Suprapubic skin (tissue), 4 donors: ENCODE results near the gene FGF4. TPM values are rescaled to one million over a fixed set of nuclear protein-coding genes. Genes with fewer than 3 reads are reported as not detected.

ENCODE experiments used
- DNase-seq, 2 donors: peaks; one replicate each; pipeline ENCODE4 v3.0.0-alpha.2; 2019; ENCODE audit warnings: low spot score in 2 of 2
- H3K27ac ChIP-seq: fragments of 200-600 bp; sonication (generic); one replicate; pipeline ENCODE4 v1.5.1; 2019
- H3K27me3 ChIP-seq: fragments of 200-600 bp; sonication (generic); one replicate; pipeline ENCODE4 v1.5.1; 2019
- H3K36me3 ChIP-seq: fragments of 200-600 bp; sonication (generic); one replicate; pipeline ENCODE4 v1.5.1; 2019
- H3K4me1 ChIP-seq: fragments of 200-600 bp; sonication (generic); one replicate; pipeline ENCODE4 v1.5.1; 2019
- H3K4me3 ChIP-seq: fragments of 200-600 bp; sonication (generic); one replicate; pipeline ENCODE4 v1.5.1; 2019; ENCODE audit warnings: mild to moderate bottlenecking
- H3K9me3 ChIP-seq: fragments of 200-600 bp; sonication (generic); one replicate; pipeline ENCODE4 v1.5.1; 2019
- EP300 ChIP-seq: sonication (generic); formaldehyde crosslinking; IDR thresholded peaks from one replicate; pipeline ENCODE4 v1.6.1; 2017; ENCODE audit warnings: antibody characterized with exemption
- POLR2A ChIP-seq, 2 donors: fragments of 450-650 bp; IDR thresholded peaks; one replicate each; pipeline ENCODE4 v1.6.1; 2017; ENCODE audit warnings: antibody characterized with exemption in 2 of 2, mild to moderate bottlenecking in 2 of 2, moderate library complexity in 2 of 2
- POLR2AphosphoS5 ChIP-seq, 3 donors: sonication (generic); formaldehyde crosslinking; IDR thresholded peaks; one replicate each; pipeline ENCODE4 v1.6.1; 2017; ENCODE audit warnings: antibody characterized with exemption in 3 of 3
- WGBS: methylation state at CpG from one replicate; pipeline ENCODE4 v1.1.5; 2018; 5-methylcytosine and 5-hydroxymethylcytosine counted together
- total RNA-seq, 4 donors: library from RNA; depleted of rRNA; stranded (reverse); fragments of >200 nt; gene quantifications; one replicate each; pipeline ENCODE4 v1.1.0, GENCODE V29; 2016
- TF ChIP-seq, protein P1 (sequence below), 2 donors: fragments of 200-600 bp in 1 of 2; fragments of 450-650 bp in 1 of 2; sonication (generic) in 1 of 2; IDR thresholded peaks; one replicate each; pipeline ENCODE4 v1.5.1; 2016 to 2019; ENCODE audit warnings: antibody characterized with exemption in 2 of 2, mild to moderate bottlenecking in 1 of 2, moderate library complexity in 1 of 2

The FGF4 gene
- total RNA-seq, 4 donors from 2014 or later, result not detected

DNA sequence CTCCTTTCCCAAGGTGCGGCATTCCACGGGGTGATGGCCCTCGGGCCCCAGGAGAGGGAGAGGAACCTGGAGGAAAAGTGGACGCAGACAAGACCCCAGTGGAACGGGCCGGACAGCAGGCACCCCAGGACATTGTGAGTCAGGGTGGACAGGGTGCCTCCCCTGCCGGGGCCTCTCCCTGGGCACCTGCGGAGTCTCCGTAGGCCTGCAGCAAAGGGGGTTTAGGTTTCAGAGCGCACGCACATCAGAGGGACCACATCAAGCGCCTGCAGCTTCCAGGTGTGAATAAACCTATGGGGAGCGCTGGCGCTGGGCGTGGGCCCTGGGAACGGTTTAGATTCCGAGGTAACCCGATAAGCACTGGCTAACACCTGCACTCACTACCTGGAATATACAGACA, 48.7 kb downstream of the FGF4 start:
- H3K27me3 ChIP-seq, result peaks cover 88% of the 10 kb centered on the region
- 29% methylated on average over 11 of the region's 18 CpGs for WGBS
- H3K9me3 ChIP-seq, result no peaks in the 10 kb centered on the region
- no peaks in the 10 kb centered on the region for H3K4me1 ChIP-seq
- no peak for DNase-seq
- H3K36me3 ChIP-seq, result no peaks in the 10 kb centered on the region
- no peak overlapping the region for H3K27ac ChIP-seq
- no peak overlapping the region for H3K4me3 ChIP-seq
- TF ChIP-seq POLR2A (IDR thresholded peaks at IDR 0.05), result no peak
- TF ChIP-seq, protein P1, sequence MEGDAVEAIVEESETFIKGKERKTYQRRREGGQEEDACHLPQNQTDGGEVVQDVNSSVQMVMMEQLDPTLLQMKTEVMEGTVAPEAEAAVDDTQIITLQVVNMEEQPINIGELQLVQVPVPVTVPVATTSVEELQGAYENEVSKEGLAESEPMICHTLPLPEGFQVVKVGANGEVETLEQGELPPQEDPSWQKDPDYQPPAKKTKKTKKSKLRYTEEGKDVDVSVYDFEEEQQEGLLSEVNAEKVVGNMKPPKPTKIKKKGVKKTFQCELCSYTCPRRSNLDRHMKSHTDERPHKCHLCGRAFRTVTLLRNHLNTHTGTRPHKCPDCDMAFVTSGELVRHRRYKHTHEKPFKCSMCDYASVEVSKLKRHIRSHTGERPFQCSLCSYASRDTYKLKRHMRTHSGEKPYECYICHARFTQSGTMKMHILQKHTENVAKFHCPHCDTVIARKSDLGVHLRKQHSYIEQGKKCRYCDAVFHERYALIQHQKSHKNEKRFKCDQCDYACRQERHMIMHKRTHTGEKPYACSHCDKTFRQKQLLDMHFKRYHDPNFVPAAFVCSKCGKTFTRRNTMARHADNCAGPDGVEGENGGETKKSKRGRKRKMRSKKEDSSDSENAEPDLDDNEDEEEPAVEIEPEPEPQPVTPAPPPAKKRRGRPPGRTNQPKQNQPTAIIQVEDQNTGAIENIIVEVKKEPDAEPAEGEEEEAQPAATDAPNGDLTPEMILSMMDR (IDR thresholded peaks at IDR 0.05), result no peak
- no peak for TF ChIP-seq EP300
- TF ChIP-seq POLR2AphosphoS5 (IDR thresholded peaks at IDR 0.05), result no peak

- no peak for TF ChIP-seq POLR2AphosphoS5 (IDR thresholded peaks at IDR 0.05)
- no peak for TF ChIP-seq POLR2A (IDR thresholded peaks at IDR 0.05)
- no peak for TF ChIP-seq EP300
- TF ChIP-seq, protein P1 (IDR thresholded peaks at IDR 0.05), result no peak
- peaks cover 88% of the 10 kb centered on the region for H3K27me3 ChIP-seq
Observed at GRCh38 chr11:69726019-69726418, 49.1 kb downstream of the FGF4 start.

GRCh38 chr11:69721745-69722144, 53.4 kb downstream of the FGF4 start:
- Histone ChIP-seq H3K36me3 (no peaks in the 10 kb centered on the region), H3K4me3 (no peak overlapping the region), H3K9me3 (no peaks in the 10 kb centered on the region), H3K27ac (no peak overlapping the region), H3K4me1 (peaks cover 5% of the 10 kb centered on the region), H3K27me3 (peaks cover 94% of the 10 kb centered on the region)
- DNase-seq, result no peak
- 54% methylated on average over 9 of the region's 9 CpGs for WGBS
- TF ChIP-seq POLR2A (IDR thresholded peaks at IDR 0.05) (no peak), POLR2AphosphoS5 (IDR thresholded peaks at IDR 0.05) (no peak), EP300 (no peak)
- TF ChIP-seq, protein P1 (IDR thresholded peaks at IDR 0.05), result no peak

More at GRCh38 chr11:69726019-69726418, 49.1 kb downstream of the FGF4 start:
- Histone ChIP-seq H3K4me3 (no peak overlapping the region), H3K9me3 (no peaks in the 10 kb centered on the region), H3K4me1 (no peaks in the 10 kb centered on the region), H3K27ac (no peak overlapping the region), H3K36me3 (no peaks in the 10 kb centered on the region)
- WGBS, result 46% methylated on average over 8 of the region's 9 CpGs
- no peak for DNase-seq

DNA sequence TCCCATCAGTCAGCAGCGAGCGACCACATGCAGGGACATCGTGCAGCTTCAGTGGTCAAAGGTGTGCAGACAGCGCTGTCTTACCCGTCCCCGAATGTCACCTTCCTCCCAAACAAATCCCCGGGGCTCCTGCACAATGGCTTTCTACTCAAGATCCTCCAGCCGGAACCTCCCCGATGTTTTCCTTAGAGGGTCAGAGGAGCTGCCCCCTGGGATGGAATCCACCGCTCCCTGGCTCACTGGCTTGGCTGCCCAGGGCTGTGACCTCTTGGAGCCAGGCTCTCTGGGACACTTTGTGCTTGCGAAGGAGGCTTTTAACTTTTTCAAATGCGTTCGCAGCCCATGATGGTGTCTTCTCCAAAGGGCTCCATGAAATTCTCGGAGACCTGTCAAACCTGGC, 54.0 kb downstream of the FGF4 start:
- peaks cover 5% of the 10 kb centered on the region for H3K4me1 ChIP-seq
- DNase-seq, result no peak
- no peak overlapping the region for H3K27ac ChIP-seq
- peaks cover 93% of the 10 kb centered on the region for H3K27me3 ChIP-seq
- no peak overlapping the region for H3K4me3 ChIP-seq
- H3K36me3 ChIP-seq, result no peaks in the 10 kb centered on the region
- H3K9me3 ChIP-seq, result no peaks in the 10 kb centered on the region
- TF ChIP-seq POLR2AphosphoS5 (IDR thresholded peaks at IDR 0.05) (no peak), EP300 (no peak), POLR2A (IDR thresholded peaks at IDR 0.05) (no peak)
- TF ChIP-seq, protein P1 (IDR thresholded peaks at IDR 0.05), result no peak
- 33% methylated on average over 14 of the region's 14 CpGs for WGBS

Other genes starting within 250 kb of the FGF4 start
- gene CCND1, start 134.2 kb downstream of the FGF4 start, total RNA-seq, result 100 to 1,000 TPM; 161 to 340 (median 270) TPM
- gene LTO1, start 100.0 kb downstream of the FGF4 start, total RNA-seq, result 10 to 100 TPM; 20.6 to 41.4 (median 22.7) TPM
- not detected for gene FGF19, start 71.3 kb downstream of the FGF4 start, total RNA-seq
- not detected for gene FGF3, start 44.1 kb upstream of the FGF4 start, total RNA-seq